CD4-positive, alpha-beta T cell treated with Interferon gamma for 1 hour (primary cell): Measurements from ENCODE around the gene DNAJB14.
"Not testable (repeated sequence)": the region's sequence is repeated elsewhere in the genome, so short reads cannot be mapped to it uniquely, and the experiment has no call there.

Experiments used
- DNase-seq: peaks from one replicate; pipeline ENCODE4 v3.0.0-alpha.2; 2020

The DNAJB14 gene

DNA sequence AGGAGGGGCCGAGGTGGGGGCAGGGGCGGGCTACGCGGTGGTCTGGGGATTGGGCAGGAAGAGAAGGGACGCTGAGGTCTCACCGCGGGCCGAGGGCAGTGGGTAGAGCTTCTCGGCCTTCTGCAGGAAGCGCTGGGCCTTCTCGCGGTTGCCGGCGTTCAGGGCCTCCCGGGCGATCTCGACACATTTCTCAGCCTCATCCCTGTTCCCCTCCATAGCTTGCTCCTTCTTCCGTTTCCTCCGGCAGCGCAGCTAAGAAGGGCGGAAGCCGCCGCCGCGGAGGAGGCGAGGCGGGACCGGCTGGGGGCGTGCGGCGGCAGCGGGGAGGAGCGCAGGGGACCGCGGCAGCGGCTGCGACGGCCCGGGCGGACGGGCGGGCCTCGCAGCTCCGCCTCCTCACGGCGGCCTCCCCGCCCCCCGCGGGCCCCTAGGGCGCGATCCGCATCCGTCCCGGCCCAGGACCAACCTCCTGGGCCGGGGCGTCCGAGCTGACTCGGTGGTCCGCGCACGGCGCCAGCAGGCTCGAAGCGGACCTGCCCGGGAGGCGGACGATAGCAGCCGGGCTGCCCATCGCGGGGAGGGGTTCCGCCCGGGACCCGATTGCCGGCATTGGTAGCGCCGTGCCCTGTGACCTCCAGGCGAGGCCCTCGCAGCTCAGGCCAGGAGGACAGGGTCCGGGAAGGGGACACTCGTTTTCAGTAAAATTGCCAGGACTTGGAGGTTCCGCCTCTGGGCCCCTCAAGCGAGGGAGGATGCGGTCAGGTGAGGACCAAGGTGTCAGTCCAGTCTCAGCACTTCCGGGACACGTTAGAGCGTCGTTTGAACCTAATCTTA is at the start of gene DNAJB14:
Gene DNAJB14, minus strand, starts transcription at position 263 of the 834 bp plus-strand sequence. Its CDS starts 47 bp downstream, at position 216.
- DNase-seq, result peak; percentile 79

GRCh38 chr4:99991741-99992140 is 45.3 kb upstream of the DNAJB14 start:
- no peak for DNase-seq

DNA sequence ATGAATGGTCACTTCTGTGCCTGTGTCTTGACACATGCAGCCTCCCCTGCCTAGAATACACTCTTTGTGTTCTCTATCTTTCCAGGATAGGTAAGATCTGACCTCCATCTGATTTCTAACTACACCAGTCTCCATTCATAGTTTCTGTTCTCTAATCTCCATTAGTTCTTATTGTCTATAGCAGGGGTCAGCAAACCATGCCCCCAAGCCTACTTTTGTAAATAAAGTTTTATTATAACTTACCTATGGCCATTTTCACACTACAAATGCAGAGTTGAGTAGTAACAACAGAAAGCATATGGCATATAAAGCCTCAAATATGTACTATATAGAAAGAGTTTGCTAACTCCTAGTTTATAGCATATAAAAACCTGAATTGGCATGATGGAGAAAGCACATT is 41.3 kb upstream of the DNAJB14 start:
- no peak for DNase-seq

- no peak for DNase-seq
Observed at GRCh38 chr4:99986792-99987191, 40.4 kb upstream of the DNAJB14 start.

DNA sequence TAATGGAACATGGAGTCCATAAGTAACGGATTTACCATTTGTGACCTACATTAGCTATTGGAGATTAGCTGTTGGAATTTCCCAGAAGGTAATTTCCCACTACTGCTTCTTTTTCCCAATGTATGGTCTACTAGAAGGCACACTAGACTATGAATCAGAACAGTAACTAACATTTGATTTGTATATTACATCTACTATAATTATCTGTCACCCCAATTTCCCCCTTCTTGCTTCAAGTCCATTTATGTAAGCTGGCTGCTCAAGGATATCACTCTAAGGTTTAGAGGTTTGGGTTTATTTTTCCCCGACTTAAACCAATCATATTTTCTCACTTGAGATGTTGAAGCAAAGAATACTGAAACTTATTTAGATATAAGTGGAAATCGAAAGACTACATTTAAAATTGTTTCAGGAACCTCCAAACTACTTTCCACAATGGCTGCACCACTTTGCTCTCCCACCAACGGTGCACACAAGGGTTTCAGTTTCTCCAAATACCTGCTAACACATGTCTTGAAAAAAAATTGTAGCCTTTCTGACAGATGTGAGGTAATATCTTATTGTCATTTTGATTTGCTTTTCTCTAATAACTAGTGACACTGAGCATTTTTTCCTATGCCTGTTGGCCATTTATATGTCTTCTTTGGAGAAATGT is 37.0 kb upstream of the DNAJB14 start:
- DNase-seq, result no peak

GRCh38 chr4:99979872-99980271 is 33.5 kb upstream of the DNAJB14 start:
- no peak for DNase-seq

- no peak for DNase-seq
Observed at GRCh38 chr4:99971453-99972111, 25.2 kb upstream of the DNAJB14 start.

DNA sequence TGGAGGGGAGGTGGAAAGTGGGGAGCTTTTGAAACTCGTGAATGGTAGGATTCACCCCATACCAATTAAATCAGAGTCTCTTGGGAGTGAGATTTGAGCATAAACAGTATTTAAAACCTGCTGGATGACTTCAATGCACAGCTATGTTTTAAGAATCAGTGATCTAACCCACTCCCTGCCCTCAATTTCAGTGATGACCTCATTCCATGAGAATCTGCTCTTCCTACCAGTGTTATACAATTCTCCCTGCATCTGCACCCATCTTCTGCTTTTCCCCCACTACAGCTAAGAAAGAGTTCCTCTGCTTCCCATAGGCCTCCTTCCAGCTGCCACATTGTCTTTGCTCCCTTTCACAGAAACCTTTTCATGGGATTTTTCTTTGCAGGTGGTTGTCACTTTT is 21.9 kb upstream of the DNAJB14 start:
- DNase-seq, result no peak

- DNase-seq, result no peak
Observed at GRCh38 chr4:99966692-99967091, 20.3 kb upstream of the DNAJB14 start.

DNA sequence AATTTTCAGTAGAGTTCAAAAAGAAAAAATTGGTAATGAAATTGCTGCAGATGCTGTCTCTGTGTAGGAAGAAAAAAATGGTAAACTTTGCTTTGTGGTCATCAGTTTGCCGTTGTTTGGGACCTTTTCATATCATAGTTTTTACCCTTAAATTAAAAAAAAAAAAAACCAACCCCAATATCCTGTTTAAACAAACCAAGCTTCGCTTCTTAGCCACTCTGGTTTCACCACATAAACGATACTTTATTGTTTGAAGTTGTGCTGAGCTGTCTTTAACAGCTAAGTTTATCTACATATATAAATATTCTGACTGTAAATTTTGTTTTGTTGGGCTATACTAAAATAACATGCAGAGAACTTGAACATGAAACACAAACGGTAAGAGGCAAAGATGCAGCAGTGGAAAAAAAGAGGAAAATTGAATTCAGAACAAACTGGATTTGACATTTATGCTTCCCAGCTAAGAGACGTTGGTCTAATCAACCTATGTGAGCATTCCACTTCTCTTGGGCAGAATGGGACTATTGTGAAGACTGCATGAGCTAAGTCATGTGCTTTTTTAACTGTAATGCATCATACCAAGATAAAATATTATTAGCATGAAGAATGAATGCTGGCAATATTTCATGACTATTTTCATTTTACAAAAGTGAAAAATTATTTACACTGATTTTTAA is 19.4 kb upstream of the DNAJB14 start:
- no peak for DNase-seq

DNA sequence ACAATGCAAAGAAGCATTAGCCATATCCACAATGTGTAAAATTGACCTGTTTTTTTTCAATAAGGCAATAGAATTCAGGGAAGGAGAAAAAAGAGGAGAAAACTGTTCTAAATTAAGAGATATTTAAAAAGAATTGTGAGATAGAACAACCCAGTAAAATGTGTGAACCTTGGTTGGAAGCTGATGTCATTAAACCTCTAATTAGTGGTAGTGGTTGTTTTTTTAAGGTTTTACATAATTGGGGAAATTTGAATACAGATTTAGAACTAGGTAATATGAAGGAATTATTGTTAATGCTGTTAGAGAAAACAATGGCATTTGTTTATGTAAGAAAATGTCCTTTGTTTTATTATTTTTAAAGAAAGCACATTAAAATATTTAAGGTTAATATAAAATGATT is 18.8 kb upstream of the DNAJB14 start:
- DNase-seq, result no peak

DNA sequence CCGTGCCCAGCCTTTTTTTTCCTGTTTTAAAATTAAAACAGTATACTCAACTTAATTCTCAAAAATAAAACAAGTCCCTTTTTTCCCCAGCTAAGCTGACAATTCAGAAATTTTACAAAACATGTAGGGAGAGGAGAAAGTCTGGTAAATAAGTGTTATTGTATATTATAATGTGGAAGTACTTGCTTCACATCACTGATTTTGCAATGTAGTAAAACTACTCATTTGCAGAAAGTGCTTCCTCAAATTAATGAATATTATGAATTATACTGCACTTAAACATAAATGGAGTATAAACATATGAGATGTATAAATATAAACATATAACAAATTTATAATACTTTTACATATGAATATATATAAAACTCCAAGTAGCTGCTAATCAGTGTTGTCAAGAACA is 15.3 kb upstream of the DNAJB14 start:
- no peak for DNase-seq

- DNase-seq, result no peak
Observed at GRCh38 chr4:99960648-99961047, 14.2 kb upstream of the DNAJB14 start.

DNA sequence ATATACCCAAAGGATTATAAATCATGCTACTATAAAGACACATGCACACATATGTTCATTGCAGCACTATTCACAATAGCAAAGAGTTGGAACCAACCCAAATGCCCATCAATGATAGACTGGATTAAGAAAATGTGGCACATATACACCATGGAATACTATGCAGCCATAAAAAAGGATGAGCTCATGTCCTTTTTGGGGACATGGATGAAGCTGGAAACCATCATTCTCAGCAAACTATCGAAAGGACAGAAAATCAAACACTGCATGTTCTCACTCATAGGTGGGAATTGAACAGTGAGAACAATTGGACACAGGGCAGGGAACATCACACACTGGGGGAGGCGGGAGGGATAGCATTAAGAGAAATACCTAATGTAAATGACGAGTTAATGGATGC is 11.8 kb upstream of the DNAJB14 start:
- DNase-seq, result not testable (repeated sequence)

GRCh38 chr4:99950913-99951254 is 4.5 kb upstream of the DNAJB14 start:
- DNase-seq, result no peak

DNA sequence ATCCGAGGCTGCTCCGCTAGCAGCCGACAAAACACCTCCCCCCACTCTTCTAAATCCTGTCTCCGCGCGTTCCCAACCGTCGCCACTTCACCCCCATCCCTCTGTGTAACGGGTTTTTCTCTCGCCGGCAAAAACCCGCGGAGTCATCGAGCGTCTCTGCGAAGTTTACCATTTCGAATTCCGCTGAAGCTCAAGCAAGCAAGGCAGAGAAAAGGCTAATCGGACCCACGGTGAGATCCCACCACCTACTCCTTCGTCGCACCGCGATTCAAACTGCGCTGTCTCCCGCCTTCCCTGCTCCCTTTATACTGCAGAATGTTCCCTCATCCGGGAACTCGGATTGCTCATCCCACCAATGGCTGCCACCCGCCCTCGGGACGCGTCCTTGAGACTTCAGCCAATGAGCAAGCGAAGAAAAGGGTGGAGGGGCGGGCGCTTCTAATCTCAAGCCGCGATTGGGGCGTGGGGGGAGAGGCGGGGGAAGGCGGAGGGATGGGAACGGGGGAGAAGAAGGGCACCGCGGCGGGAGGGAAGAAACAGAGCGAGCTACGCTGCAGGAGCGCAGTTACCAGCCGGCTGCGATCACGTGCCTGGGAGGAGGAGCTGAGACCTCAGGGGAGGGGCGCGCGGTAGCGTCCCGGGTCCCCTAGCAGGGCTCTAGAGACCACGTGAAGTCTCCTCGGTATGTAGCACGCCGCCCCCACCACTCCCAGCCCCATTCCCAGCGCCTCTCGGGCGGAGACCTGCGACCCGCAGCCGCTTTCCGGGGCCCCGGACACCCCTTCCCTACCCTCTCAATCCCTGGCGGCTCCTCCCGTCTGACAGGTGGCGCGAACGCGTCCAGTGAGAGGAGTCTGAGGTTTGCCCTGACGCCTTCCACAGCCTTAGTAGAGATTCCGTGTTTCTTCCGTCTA is 3.8 kb upstream of the DNAJB14 start, which contains the start of gene H2AZ1:
Gene H2AZ1, minus strand, starts transcription at position 277 of the 914 bp plus-strand sequence. Its CDS starts 105 bp downstream, at position 172.
- peak; percentile 97 for DNase-seq

DNA sequence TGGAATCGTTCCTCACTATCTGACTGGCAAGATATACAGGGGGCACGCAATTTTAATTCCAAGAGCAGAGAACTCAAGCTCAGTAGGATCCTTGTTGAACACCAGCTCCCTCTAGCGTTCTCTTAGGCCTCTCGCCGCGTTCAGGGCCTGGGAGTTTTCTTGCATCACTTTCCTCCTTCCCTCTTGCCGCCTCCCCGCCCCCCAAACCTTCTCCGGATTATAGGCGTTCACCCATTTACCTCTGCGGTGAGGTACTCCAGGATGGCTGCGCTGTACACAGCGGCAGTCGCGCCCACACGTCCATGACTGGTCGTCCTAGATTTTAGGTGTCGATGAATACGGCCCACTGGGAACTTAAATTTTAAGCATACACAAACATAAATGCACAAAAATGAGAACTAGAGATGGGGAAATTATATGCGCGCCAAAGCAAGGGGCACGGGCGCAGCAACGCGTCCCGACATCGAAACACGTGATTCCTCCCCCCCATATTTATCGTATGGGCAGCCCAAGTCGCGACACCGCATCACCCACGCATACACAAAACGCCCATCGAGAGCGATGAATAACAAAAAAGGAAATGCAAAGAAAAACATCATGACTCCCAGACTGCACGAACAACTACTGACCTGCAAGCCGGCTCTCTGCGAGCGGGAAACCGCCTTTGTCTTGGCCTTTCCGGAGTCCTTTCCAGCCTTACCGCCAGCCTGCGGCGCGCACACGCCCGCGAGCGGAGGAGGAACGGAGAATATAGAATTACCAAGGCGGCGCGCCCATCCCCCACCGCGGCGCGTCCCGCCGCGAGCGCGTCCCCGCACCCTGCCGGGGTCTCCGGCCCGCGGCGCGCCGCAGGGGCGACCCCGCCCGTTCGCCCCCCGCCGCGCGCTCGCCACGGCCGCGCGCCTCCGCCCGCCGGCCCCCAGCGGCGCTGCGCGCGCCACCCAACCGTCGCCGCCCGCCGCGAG is 2.9 kb upstream of the DNAJB14 start:
- peak; percentile 86 for DNase-seq

DNA sequence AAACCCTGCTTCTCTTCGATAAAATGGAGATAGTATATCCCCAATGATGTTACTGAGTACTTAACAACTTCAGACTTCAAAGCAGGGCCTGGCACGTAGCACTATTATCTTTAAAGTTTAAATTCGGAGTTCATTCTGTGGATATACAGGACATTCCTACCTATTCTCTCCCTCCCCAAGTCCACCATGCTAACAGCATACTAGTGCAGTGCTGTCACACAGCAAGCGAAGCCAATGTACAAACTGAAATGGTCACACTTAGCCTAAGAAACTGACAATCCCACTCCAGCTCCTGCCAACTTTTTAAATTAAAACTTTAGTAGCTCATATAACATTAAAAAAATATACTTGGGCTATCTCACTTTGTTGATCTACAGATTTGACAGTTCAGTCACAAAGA is 1.2 kb upstream of the DNAJB14 start:
- DNase-seq, result no peak

DNA sequence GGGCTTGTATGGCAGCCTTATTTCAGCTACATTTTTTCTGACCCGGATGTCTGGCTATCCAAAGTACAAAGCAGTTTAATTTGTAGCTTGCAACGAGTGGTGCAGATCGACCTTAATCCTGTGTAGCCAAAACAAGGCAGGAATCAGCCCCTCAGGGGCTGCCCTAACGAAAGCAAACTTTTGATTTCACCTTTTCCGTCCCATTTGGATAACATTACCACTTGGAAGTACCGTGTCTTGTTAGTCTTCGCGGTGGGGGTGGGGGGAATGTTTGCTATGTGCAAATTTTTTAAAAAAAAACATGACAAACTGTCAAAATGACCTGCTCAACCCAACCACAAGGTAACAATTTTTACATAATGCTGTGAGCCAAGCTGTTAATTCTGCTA is 766 bp upstream of the DNAJB14 start:
- no peak for DNase-seq

DNA sequence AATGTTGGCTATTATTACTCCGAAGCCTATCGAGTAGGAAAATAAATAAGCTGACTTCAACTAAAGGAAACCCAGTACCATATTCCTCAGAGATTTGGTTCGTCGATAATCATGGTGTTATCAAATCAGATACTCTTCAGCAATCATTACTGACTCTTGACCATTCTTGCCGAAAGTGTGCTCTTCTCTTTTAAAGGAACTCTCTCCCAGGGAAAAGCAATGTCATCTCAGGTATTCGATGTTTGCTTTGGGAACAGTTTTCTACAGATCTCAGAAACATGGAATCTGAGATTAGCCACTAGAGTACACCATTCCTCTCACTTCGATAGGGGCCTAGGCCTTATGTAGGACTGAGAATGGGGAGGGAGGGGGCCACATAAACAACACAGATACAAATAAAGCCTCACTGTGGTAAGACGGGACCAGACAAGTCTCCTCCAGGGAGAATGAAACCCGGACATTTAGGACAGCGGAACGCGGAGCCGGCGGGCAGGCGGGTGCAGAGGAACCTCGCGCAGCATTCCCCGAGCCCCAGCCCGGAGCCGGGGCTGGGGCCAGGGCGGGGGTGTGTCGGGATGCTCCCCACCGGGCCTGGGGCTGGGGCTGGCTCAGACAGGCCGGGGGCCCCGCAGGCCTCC is 581 bp downstream of the DNAJB14 start:
- no peak for DNase-seq
